Endothelial cell of hepatic sinusoid (primary cell): ENCODE measurements around the gene SPECC1.
"Not testable (repeated sequence)": the region's sequence is repeated elsewhere in the genome, so short reads cannot be mapped to it uniquely, and the experiment has no call there.

Source experiments
- in situ Hi-C: cut with HindIII; loops from 2 replicates; pipeline ENCODE4 v1.10.0; 2017; ENCODE audit warnings: low sequenced_read_pairs

Gene SPECC1

GRCh38 chr17:20066253-20066652 is 57.1 kb downstream of the SPECC1 start:
- in situ Hi-C loops = loop anchor here (10.0 kb wide), 1 partner anchor 49 kb away; no protein-coding TSS in a partner anchor

DNA sequence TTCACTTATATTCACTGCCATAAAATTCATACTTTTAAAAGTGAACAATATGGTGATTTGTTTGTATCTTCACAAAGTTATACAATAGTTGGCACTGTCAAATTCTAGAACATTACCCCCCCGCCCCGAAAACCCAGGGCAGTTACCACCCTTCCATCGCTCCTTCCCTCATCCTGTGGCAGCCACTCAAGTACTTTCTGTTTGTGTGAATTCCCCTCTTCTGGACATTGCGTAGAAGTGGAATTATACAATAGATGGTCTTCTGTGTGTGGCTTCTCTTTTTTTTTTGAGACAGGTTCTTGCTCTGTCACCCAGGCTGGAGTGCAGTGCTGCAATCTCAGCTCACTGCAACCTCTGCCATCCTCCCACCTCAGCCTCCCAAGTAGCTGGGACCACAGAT is 58.6 kb downstream of the SPECC1 start:
- in situ Hi-C loops = loop anchor here (10.0 kb wide), 1 partner anchor 47 kb away; no protein-coding TSS in a partner anchor

- in situ Hi-C loops = loop anchor here (10.0 kb wide), 1 partner anchor 46 kb away; no protein-coding TSS in a partner anchor
Observed at GRCh38 chr17:20068445-20068844, 59.3 kb downstream of the SPECC1 start.

DNA sequence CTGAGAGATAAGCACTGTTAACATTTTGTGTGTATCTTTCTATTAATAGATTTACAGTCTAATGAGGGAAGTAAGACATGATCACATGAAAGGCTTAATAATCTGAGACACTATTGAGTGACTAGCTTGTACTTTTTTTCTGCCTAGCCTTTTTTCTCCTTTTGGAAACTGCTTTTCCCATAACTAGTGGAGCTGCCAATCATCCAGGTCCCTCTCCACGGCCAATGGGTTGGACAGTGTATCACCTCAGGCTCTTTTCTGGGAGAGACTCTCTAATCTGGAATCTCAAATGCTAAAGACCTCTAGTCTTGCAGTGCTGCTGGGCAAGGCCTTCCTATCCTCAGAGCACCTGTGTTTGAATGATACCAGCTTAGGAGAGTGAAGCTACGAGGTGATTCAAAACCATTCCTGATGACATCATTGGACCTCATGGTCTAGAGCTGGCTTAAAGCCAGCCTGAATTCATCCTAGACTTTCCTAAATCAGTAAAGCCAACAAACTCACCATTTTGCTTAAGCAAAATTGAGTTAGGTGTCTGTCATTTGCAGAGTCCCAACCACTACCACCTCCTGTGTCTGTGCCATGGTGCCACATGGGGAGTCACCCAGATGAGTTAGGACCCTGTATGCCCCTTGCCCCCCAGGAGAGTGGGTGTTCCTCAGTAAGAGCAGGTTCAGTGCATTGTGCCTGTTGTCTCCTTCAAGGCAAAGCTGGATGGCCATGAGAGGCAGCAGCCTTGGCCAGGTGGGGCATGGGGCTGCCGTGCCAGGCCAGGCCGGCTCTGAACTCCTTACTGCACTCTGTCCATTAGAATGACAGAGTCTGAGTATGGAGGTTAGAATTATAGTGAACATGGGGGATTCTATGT is 62.9 kb downstream of the SPECC1 start:
- in situ Hi-C loops = no loop called here

DNA sequence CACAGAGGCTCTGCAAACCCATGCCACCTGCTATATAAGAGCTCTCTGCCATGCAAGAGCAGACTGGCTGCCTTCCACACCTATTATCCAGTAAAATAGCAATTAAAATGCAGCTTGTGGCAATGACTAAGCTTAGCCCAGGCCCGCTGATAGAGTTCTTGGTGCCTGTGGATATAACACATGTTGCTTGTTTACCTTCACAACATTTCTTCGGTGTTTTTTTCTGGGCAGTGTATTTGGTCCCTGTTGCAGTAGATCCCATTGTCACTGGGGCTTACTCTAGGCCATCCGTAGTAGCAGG is 63.5 kb downstream of the SPECC1 start:
- in situ Hi-C loops = no loop called here

GRCh38 chr17:20073055-20073979 is 64.2 kb downstream of the SPECC1 start:
- in situ Hi-C loops = no loop called here

GRCh38 chr17:20074001-20074400 is 64.8 kb downstream of the SPECC1 start:
- in situ Hi-C loops = no loop called here

DNA sequence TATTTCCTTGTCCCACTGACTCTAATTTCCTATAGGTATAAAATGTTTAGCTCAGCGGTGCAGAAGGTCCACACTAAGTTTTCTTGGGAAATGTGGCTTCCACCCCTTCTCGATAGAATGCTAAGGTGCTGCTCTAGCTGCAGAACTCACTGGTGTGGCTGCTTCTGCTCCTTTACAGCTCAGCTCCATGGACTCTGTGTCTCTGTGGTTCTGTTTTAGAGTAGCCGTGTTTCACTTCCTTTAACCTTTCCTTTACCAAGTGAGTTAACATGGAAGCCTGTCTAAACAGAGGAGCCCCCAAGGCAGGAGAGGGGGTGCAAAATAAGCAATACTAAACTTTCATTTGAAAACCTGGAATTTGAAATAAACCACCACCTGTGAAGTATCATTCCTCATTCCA is 65.3 kb downstream of the SPECC1 start:
- in situ Hi-C loops = no loop called here

- in situ Hi-C loops = not testable (repeated sequence)
Observed at GRCh38 chr17:20076137-20076536, 67.0 kb downstream of the SPECC1 start.

DNA sequence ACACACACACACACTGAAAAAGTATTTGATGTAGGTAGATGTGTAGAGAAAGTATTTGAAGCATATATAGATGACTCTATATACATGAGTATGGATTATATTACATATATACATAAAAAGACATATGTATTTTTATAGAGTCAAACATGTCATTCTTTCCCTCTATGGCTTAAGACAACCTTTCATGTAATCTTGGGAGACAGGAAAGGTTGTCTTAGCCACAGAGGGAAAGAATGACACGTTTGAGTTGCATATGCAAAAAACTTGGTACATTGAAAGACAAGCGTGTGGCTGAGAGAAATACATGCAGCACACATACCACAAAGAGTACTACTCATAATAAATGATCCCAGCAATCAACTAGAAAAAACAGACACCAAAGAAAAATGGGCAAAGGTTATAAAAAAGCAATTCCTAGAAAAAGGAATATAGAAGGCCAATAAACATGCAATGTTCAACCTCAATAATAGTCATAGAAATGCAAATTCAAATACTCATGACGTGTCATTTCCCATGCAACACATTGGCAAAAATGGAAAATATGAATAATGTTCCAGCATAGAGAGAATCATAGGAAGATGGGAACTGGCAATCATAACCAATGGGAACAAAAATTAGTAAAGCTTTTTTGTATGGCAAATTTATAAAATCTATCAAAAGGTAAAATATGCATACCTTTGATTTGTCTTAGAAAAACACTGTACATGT is 69.0 kb downstream of the SPECC1 start:
- in situ Hi-C loops = no loop called here

GRCh38 chr17:20080513-20080912 is 71.4 kb downstream of the SPECC1 start:
- in situ Hi-C loops = no loop called here

DNA sequence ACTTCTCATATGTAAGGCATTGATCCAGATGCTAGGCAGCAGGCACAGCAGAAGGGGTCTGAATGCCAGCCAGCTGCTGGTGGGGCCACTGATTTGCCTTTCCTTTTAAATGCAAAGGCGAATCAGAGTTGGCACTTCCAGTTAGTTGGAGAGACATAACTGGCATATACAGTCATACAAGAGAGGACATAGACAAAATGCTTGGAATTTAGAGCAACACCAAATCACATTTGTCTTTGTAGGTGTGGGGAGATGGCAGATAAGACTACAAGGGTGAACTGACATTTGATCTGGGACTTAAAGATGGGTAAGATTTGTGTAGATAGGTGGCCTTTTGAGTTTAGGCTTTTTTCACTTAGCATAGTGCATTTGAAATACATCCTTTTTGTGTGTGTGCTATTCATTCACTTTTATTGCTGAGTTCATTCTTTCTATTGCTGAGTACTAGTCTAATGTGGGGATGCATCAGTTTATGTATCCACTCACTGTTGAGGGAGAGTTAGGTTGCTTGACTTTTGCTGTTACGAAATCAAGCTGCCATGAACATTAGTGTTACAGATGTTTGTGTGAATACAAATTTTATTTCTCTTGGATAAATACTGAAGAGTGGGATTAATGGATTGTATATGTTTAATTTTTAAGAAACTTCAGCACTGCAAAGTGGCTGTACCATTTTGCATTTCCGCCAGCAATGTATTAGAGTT is 74.1 kb downstream of the SPECC1 start:
- in situ Hi-C loops = no loop called here

DNA sequence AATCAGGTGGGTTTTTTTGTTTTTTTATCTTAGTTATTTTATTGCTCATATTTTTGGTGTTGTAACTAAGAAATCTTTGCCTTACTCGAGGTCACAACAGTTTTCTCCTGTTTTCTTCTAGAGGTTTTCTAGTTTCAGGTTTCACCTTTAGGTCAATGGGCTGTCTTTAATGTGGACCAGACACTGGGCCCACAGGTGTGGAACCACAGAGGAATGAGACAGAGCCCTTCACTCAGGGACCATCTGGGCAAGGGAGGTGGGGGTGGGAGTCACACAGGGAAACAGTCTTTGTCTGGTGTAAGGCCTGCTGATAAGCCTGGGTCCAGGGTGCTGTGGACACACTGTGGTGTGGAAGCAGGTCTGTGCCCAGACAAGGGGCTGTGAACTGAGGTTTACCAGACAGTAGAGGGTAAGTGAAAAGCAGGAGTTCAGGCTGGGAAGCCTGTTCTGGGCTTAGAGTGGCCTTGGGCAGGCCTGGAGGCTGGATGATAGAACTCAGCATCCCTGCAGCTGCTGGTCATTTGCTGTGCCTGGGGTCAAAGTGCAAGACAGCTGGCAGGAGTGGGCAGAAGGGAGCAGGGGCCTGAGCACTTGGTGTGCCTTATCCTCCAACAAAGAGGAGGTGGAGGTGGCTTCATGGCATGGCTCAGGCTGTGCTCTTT is 75.6 kb downstream of the SPECC1 start:
- in situ Hi-C loops = no loop called here

- in situ Hi-C loops = no loop called here
Observed at GRCh38 chr17:20085283-20085845, 76.2 kb downstream of the SPECC1 start.

DNA sequence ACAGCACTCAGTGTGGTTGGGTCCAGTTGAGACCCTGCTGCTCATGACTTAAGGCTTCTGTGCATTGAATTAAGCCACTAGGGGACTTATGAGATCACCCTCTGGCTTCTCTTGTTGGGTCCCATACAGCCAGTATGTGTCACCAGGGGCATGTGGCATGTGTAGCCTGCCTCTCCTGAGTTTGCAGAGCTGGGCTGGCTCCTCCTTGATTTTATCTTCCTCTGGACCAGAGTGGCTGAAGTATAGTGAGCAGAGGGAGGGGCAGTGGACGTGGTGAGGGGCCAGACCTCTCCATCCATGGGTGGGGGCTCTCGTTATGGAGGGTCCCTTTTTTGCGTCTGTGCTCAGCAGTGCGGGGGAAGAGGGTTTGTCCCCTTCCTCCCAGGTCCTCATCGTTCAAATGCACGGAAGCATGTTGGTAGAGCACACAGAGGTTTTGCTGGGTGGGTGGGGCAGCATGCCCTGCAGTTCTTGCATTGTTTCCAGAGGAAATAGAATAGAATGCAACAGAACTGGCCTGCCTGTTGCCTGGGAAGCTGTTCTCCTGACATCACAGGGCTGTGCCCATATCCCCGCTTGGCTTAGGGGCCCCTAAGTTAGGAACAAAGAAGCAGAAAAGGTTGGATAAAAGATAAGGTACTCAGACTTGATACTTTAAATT is 77.4 kb downstream of the SPECC1 start:
- in situ Hi-C loops = no loop called here

- in situ Hi-C loops = no loop called here
Observed at GRCh38 chr17:20087538-20088250, 78.5 kb downstream of the SPECC1 start.

GRCh38 chr17:20089756-20090547 is 80.8 kb downstream of the SPECC1 start:
- in situ Hi-C loops = no loop called here
